Glomerular visceral epithelial cell (primary cell): ENCODE measurements around the gene DIPK2B.

Experiments
- DNase-seq: peaks from one replicate; pipeline ENCODE4 v3.0.0-alpha.2; 2016; ENCODE audit errors: extremely low spot score

Gene DIPK2B

GRCh38 chrX:45157647-45158046, 43.0 kb downstream of the DIPK2B start:
- DNase-seq, result no peak

DNA sequence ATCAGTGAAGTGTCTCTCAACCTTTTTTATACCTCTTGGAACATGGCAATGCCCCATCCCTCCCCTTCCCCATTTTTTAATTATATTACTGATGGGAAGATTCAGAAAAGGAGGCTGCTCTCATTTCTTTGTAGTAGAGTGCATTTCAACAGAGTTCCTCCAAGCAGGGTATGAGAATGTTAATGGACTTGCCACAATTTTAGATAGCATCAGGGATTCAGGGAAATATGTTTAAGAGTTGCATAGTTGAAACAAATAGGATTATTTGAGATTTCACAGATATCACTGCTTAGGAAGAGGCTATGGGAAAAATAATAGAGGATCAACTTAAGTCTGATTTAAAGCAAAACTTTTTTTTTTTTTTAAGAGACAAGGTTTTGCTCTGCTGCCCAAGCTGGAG, 46.2 kb downstream of the DIPK2B start:
- DNase-seq, result no peak

- DNase-seq, result no peak
Measured at GRCh38 chrX:45154033-45154360, 46.7 kb downstream of the DIPK2B start.
